Pancreas (tissue), 10 donors: ENCODE results near the gene PAPOLB. TPM values are rescaled to one million over a fixed set of nuclear protein-coding genes. Genes with fewer than 3 reads are reported as not detected.

Experiments
- ATAC-seq, 4 donors: fragments of 200-7000 bp; cut with Tn5 transposase; one replicate each; pipeline versions ENCODE4 v1.8.0 to v1.9.1; 2020; ENCODE audit warnings: mild to moderate bottlenecking in 4 of 4, moderate library complexity in 4 of 4
- DNase-seq, 6 donors: peaks; one replicate each; pipeline ENCODE4 v3.0.0-alpha.2; 2020
- FAIRE-seq: peaks from 2 replicates; lab custom pipeline; 2012; peaks lifted over from hg19 to GRCh38; lab: Jason Lieb, UNC
- H3K27ac ChIP-seq, 4 donors: fragments of 200-600 bp; sonication (generic); 1 replicate in 3 of 4; 2 replicates in 1 of 4; pipeline versions ENCODE4 v1.5.0 to v1.8.0; 2020
- H3K27me3 ChIP-seq, 4 donors: fragments of 200-600 bp; one replicate each; pipeline ENCODE4 v1.8.0; 2021
- H3K36me3 ChIP-seq, 3 donors: fragments of 200-600 bp; sonication (generic) in 1 of 3; one replicate each; pipeline versions ENCODE4 v1.5.0 to v1.8.0; 2020 to 2021
- H3K4me1 ChIP-seq, 3 donors: fragments of 200-600 bp; one replicate each; pipeline ENCODE4 v1.8.0; 2021
- H3K4me3 ChIP-seq, 4 donors: fragments of 200-600 bp; sonication (generic) in 2 of 4; one replicate each; pipeline versions ENCODE4 v1.5.0 to v1.8.0; 2020 to 2021
- H3K9me3 ChIP-seq, 4 donors: fragments of 200-600 bp; one replicate each; pipeline ENCODE4 v1.8.0; 2021
- WGBS, 2 donors: extraction: QIAGEN DNeasy Blood & Tissue Kit; methylation state at CpG; one replicate each; pipeline ENCODE4 v1.1.7; 2013; 5-methylcytosine and 5-hydroxymethylcytosine counted together
- intact Hi-C, 3 donors: fragments of 100-400 bp; cut with DNase I; formaldehyde crosslinking; loops; one replicate each; pipeline versions ENCODE4 v1.11.1 to v1.14.2; 2022
- polyA plus RNA-seq, 2 donors: library from polyadenylated mRNA; stranded (reverse); fragments of 200-250 nt; gene quantifications; one replicate each; pipeline ENCODE4 v1.2.3, GENCODE V29; 2013
- total RNA-seq, 6 donors: library from RNA; stranded (reverse); fragmentation: NEBNext Ultra II Directional in 4 of 6; extraction: Animal tissue kit (Norgen Biotek cat#: 25700) in 4 of 6; gene quantifications; one replicate each; pipeline versions ENCODE4 v1.2.1 to v1.2.4, GENCODE V29; 2021 to 2023
- TF ChIP-seq, protein P1 (sequence below), 4 donors: fragments of 200-600 bp; sonication (generic) in 3 of 4; IDR thresholded peaks; one replicate each; pipeline versions ENCODE4 v1.5.0 to v1.8.0; 2021; ENCODE audit warnings: antibody characterized with exemption in 4 of 4
- donor health status: healthy with polysubstance abuse.
- donor health status: DM: no; HTN: no; CAD: no; lungs with moderate emphysema.
- donor health status: DM: no; HTN: no; CAD: no.
- donor health status: control.
- donor health status: control.
- donor health status: Bipolar disorder and iron deficiency.
- donor health status: DM: yes; HTN: yes; CAD: no.
- donor health status: DM: no; HTN: no; CAD: no.
- donor health status: DM: no; HTN: no; CAD: no.
- donor health status: DM: yes; HTN: yes; CAD: no.

PAPOLB gene
- total and polyA plus RNA-seq, 8 donors = 0.03 to 0.09 (median 0.05) TPM; not detected in 5

DNA sequence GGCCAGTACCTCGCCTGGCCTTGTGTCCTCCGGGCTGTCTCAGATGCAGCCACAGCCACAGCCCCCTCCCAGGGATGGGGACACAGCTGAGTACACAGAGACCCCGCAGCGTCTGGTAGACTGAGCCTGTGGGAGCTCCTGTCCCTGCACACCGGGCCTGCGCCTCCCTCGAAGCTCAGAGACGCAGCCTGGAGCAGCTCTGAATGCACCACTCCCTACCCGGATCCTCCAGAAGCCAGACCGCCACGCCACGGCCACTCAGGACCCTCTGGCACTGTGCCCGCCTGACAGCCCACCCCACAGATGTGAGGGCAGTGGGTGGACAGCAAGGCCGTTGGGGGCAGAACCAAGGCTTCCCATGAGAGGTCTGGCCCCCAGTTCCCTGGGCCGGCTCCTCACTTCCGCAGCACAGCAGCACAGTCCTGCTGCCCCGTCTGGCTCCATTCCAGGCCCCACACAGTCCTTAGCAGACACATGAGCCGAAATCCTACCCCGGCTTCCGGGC lies 40.8 kb downstream of the PAPOLB start:
- Histone ChIP-seq H3K4me3 (no peak overlapping the region), H3K36me3 (no peaks in the 10 kb centered on the region), H3K27me3 (no peaks in the 10 kb centered on the region), H3K4me1 (no peaks in the 10 kb centered on the region), H3K27ac (no peak overlapping the region), H3K9me3 (no peaks in the 10 kb centered on the region)
- intact Hi-C loops = no loop called here
- no peak for FAIRE-seq
- 63 to 82% methylated on average over 20 of the region's 20 CpGs for WGBS, 2 donors
- TF ChIP-seq, protein P1, sequence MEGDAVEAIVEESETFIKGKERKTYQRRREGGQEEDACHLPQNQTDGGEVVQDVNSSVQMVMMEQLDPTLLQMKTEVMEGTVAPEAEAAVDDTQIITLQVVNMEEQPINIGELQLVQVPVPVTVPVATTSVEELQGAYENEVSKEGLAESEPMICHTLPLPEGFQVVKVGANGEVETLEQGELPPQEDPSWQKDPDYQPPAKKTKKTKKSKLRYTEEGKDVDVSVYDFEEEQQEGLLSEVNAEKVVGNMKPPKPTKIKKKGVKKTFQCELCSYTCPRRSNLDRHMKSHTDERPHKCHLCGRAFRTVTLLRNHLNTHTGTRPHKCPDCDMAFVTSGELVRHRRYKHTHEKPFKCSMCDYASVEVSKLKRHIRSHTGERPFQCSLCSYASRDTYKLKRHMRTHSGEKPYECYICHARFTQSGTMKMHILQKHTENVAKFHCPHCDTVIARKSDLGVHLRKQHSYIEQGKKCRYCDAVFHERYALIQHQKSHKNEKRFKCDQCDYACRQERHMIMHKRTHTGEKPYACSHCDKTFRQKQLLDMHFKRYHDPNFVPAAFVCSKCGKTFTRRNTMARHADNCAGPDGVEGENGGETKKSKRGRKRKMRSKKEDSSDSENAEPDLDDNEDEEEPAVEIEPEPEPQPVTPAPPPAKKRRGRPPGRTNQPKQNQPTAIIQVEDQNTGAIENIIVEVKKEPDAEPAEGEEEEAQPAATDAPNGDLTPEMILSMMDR (IDR thresholded peaks at IDR 0.05) = no peak
- no peak for ATAC-seq
- DNase-seq = peak in 2 of 6 donors; percentile 50 to 74

- TF ChIP-seq, protein P1 (IDR thresholded peaks at IDR 0.05) = no peak
- Histone ChIP-seq H3K4me1 (no peaks in the 10 kb centered on the region), H3K27me3 (no peaks in the 10 kb centered on the region), H3K9me3 (no peaks in the 10 kb centered on the region), H3K4me3 (no peak overlapping the region), H3K36me3 (no peaks in the 10 kb centered on the region), H3K27ac (no peak overlapping the region)
- intact Hi-C loops = no loop called here
- no peak for FAIRE-seq
- 66 to 71% methylated on average over 17 to 19 of the region's 19 CpGs for WGBS, 2 donors
- no peak for ATAC-seq
- DNase-seq = peak in 1 of 6 donors; percentile 54
These were observed 41.3 kb downstream of the PAPOLB start for GRCh38 chr7:4820405-4820966.

DNA sequence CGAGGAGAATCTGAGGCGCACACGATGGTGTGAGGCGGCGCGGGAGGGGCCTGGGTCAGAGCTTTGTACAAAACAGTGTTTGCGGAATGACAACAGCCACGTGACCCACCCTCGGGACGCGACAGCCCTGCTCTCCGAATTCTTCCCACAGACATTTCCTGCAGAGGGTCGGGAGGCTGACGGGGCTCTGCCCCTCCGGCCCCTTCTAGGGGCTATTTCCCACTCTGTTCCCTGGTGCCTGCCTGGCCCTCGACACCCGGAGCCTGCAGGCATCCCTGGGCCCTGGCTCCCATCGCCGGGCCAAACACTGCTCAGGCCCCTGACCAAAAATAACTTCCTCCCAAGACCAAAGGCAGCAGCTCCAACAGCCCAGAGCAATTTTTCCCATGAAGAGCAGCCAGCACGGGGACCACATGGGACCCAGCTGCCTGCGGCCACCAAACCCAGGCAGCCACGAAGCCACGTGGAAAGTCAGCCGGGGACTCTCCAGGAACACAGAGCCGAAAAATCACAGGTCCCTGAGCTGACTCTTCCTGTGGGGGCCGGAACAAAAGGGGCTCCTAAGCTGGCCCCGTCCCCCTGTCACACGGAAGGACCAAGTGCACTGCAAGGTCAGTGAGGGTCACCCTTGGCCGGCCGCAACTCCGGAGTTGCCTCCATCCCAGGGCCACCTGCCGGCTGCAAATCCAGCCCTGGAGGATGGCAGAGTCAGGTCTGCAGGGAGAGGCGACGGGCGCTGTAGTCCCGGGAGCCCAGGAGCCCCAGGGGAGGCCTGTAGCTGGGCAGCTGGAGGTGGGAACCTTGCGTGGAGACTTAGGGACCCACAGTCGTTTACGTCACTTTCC lies 42.0 kb downstream of the PAPOLB start:
- H3K27ac ChIP-seq = no peak overlapping the region
- no peaks in the 10 kb centered on the region for H3K4me1 ChIP-seq
- no peak overlapping the region for H3K4me3 ChIP-seq
- TF ChIP-seq, protein P1 (IDR thresholded peaks at IDR 0.05) = no peak
- intact Hi-C loops = no loop called here
- no peaks in the 10 kb centered on the region for H3K9me3 ChIP-seq
- FAIRE-seq (no peak), ATAC-seq (peak in 1 of 4 donors; percentile 29), DNase-seq (peak in 2 of 6 donors; percentile 50 to 56)
- H3K27me3 ChIP-seq = no peaks in the 10 kb centered on the region
- H3K36me3 ChIP-seq = no peaks in the 10 kb centered on the region
- 64 to 81% methylated on average over 33 to 39 of the region's 39 CpGs for WGBS, 2 donors

DNA sequence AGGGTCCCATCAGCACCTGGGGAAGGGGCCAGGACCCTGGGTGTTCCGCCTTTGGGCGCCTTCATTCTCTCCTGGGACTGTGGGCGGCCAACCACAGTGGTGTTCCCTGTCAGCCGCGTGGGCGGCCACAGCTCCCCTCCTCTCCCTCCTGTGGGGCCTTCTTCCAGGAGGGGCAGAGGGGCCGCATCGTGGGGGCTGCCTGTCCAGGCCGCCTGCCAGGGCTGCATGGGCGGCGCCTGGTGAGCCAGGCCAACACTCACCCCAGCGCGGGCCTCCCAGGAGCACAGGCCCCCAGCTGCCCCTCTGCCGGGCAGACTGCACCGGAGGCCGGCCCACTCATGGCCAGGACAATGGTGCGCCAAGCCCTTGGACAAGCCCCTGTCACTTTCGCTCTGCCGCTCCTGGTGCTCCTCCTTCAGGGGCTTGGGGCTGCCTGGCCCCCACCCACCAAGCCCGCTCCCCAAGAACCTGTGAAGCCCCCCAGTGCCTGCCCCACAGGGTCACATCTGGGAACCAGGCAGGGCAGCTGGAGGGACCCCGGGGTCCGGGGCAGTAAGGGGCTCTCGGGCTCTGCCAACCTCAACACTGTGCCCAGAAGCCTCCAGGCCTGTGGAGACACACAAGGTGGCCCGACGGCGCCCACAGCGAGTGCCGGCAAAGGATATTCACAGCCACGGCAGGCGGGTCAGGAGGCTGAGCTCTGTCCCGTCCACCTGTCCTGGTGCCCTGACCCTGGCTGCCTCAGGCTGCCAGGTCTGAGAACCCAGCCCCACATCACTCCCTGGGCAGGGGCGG lies 43.6 kb downstream of the PAPOLB start:
- FAIRE-seq (no peak), ATAC-seq (no peak), DNase-seq (peak in 1 of 6 donors; percentile 75)
- Histone ChIP-seq H3K4me3 (no peak overlapping the region), H3K9me3 (no peaks in the 10 kb centered on the region), H3K4me1 (no peaks in the 10 kb centered on the region), H3K27me3 (no peaks in the 10 kb centered on the region), H3K27ac (no peak overlapping the region), H3K36me3 (no peaks in the 10 kb centered on the region)
- TF ChIP-seq, protein P1 (IDR thresholded peaks at IDR 0.05) = no peak
- WGBS, 2 donors = 78 to 89% methylated on average over 23 to 32 of the region's 32 CpGs
- intact Hi-C loops = no loop called here
